AG10803 (cell line): Measurements from ENCODE around the gene ATP9A.

Experiments used
- DNase-seq: peaks from one replicate; pipeline ENCODE4 v3.0.0; 2010; ENCODE audit warnings: low read depth
- H3K4me3 ChIP-seq: 2 replicates; pipeline ENCODE4 v1.5.1; 2011; ENCODE audit warnings: mild to moderate bottlenecking, low read length, control low read depth
- CTCF ChIP-seq: conservative IDR thresholded peaks from 2 replicates; pipeline ENCODE4 v1.5.1; 2011; ENCODE audit warnings: mild to moderate bottlenecking, low read length, control low read depth, inconsistent platforms

Gene ATP9A

GRCh38 chr20:51703400-51704287 is 64.5 kb downstream of the ATP9A start:
- no peak overlapping the region for H3K4me3 ChIP-seq
- no peak for DNase-seq
- TF ChIP-seq CTCF, result no peak

GRCh38 chr20:51702556-51702955 is 65.6 kb downstream of the ATP9A start:
- no peak overlapping the region for H3K4me3 ChIP-seq
- DNase-seq, result no peak
- TF ChIP-seq CTCF, result no peak

DNA sequence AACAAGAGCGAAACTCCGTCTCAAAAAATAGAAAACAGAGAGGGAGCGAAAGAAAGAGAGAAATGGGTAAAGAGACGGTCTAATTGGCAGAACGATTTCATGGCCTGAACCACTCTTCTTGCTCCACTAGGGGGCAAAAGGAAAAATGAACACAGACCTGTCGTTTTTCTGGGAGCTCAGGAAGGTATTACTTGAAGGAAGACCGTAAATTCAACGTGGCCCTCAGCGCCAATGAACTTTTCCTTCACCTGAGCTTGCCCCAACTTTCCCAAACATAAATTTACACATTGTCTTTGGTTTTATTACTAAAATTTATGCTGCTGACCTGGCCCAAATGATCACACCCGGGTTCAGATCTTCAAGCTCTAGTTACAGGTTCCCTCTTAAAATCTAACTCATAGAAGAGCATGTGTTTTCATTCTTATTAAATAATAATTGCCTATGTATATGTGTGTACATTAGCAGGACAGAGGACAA is 67.3 kb downstream of the ATP9A start:
- TF ChIP-seq CTCF, result peak; percentile 81
- H3K4me3 ChIP-seq, result no peak overlapping the region
- DNase-seq, result peak; percentile 40

- no peak for TF ChIP-seq CTCF
- DNase-seq, result no peak
Observed at GRCh38 chr20:51698252-51698651, 69.9 kb downstream of the ATP9A start.

GRCh38 chr20:51697096-51697826 is 70.9 kb downstream of the ATP9A start:
- peak; percentile 15 for DNase-seq
- TF ChIP-seq CTCF, result no peak
- H3K4me3 ChIP-seq, result no peak overlapping the region

More at GRCh38 chr20:51698252-51698651, 69.9 kb downstream of the ATP9A start:
- H3K4me3 ChIP-seq, result no peak overlapping the region

- no peak for DNase-seq
- TF ChIP-seq CTCF, result no peak
- no peak overlapping the region; the same call in 1 of the 2 replicates for H3K4me3 ChIP-seq
Observed at GRCh38 chr20:51696304-51697071, 71.7 kb downstream of the ATP9A start.
